DMS 273 treated with DMSO at 0.1 percent for 48 hours (cell line): ENCODE measurements around the gene GNG8.

Source experiments
- DNase-seq: peaks from one replicate; lab custom pipeline; 2025; lab: John Stamatoyannopoulos, UW

GNG8 gene

GRCh38 chr19:46635920-46636761 is at the start of gene GNG8:
Gene GNG8, minus strand, starts transcription at chr19:46636202. Its CDS starts 1,520 bp downstream, at chr19:46634682.
- DNase-seq: no peak

- no peak for DNase-seq
Measured at GRCh38 chr19:46685189-46685588, 49.2 kb upstream of the GNG8 start.

DNA sequence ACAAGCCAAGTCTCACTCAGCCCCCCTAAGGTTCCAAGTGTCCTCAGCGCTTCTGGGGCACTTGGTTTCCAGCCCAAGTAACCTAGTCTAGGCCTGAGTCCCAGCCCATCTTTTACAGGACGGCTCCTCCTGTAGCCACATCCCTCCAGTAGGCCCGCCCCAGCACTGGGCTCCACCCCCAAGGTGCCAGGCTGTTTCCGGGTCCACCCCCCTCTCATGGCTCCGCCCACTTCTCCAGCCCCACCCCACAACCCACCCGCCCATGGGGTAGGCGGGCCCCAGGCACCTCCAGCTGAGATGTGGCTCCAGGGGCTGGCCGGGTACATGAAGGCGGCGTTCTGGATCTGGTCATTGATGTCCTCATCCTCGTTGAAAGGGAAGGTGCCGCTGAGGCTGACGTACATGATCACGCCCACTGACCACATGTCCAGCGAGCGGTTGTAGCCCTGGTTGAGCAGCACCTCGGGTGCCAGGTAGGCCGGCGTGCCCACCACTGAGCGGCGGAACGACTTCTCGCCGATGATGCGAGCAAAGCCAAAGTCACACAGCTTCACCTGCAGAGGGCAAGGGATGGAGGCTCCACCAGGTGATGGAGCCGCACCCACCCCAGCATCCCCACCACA is 42.2 kb upstream of the GNG8 start:
- no peak for DNase-seq

DNA sequence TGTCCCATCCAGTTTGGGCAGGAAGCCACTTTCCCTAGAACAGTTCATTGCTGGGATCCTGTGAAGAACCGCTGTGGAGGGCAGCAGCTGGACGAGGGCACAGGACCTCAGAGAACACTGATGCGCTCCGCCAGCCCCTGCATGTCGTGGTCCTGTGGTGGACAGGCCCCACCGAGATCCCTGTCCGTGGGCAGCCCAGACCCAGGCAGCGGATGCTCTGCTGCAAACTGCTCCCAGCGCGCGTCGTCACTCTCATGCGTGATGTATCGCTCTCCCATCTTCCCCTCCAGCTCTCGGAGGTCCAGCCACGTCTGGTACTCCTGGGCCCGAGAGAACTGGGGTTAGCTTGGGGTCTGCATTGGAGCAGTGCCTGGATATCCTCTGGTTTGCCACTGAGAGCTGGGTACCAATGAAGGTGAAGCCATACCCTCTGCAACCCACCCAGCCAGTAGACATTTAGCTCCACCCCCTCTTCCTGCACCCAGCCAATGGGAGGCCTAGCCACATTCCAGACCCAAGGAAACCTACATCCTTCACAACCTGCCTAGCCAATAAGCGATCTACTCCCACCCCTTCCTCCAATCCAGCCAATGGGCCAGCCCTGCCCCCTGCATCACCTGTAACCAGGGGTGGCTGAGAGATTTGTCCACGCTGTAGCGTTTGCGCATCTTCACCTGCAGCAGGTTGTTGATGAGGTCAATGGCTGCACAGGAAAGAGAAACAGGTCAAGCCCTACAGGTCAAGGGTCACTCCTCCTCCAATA is 38.6 kb upstream of the GNG8 start:
- DNase-seq: peak; percentile 48

GRCh38 chr19:46670813-46671212 is 34.8 kb upstream of the GNG8 start:
- no peak for DNase-seq

DNA sequence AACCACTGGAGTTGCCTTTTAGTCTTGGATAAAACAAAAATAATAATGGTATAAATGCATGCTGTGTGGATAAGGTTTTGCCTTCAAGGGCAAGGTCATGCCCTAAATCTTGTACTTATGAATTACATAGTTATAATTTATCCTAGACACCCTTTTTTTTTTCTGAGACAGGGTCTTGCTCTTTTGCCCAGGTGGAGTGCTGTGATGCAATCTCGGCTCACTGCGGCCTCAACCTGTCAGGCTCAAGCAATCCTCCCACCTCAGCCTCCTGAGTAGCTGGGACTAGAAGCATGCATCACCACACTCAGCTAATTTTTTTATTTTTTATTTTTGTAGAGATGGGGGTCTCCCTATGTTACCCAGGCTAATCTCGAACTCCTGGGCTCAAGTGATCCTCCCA is 32.7 kb upstream of the GNG8 start:
- DNase-seq: no peak

- no peak for DNase-seq
Measured at GRCh38 chr19:46665072-46665471, 29.1 kb upstream of the GNG8 start.

DNA sequence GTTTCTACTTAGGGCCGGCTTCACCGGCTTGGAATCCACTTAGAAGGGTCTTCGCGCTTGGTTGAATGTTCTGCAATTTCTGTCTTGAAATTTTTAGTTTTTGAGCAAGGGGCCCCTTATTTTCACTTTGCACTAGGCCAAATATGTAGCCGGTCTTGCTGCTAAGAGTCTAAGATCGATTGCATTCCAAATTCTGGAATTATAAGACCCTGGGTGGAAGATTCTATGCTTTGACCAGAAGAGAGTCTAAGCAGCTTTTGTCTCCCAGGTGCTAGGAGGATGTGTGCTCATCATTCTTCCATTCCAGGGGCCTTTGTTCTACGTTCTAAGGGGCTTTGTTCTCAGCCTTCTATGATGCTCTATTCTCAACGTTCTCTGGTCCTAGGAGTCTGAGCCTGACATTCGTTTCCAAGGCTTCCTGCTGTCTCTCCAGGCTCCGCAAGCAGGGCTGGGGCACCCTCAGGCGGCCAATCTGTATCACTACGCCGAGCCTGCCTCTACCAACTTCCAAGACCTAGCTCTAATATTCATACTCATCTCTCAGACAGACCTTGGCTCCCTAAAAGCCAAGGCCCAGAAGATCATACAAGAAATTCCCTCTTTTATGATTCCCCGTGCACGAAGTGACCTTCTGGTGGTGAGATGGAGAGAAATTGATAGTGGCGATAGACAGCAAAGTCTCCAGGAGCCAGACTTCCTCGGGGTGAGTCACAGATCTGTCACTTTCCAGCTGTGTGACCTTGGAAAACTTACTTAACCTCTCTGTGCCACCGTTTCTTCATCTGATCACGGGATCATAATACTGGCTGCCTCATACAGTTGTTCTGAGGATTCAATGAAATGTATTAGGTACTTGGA is 26.0 kb upstream of the GNG8 start:
- peak; percentile 75 for DNase-seq

DNA sequence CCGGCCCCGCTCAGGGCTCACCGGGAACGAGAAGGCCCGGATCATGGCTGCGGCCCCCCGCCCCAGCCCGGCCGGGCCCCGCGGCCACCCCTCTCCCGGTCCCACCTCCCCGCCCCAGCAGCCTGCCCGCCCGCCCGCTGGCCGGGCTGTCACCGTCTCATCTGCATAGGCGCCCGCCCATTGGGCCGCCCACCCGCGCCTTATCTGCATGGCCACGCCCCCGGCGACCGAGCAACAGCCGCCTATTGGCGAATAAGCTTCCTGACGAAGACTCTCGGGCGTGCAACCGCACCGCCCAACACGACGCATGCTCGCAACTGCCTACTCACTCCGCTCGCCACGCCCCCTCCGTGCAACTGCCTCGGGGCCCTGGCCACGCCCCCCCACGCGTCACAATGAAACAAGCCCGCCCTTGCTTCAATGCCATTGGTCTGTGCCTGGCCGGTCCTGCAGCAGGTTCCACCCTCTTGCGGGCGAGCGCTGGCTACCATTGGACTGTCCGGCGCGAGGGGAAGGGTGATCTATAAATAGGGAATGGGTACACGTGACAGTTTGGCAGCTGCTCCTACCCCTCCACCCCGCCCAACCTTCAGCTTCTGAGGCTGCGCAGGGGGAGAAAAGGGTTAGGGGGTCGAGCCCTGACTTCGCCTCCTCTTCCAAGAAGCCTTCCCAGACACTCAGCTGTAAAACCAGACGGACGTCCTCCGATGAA is 25.2 kb upstream of the GNG8 start, which contains the start of gene DACT3:
TSS of gene DACT3 (minus strand) at position 163 of the 712 bp plus-strand sequence. CDS start at position 45, 118 bp downstream.
- peak; percentile 99 for DNase-seq

DNA sequence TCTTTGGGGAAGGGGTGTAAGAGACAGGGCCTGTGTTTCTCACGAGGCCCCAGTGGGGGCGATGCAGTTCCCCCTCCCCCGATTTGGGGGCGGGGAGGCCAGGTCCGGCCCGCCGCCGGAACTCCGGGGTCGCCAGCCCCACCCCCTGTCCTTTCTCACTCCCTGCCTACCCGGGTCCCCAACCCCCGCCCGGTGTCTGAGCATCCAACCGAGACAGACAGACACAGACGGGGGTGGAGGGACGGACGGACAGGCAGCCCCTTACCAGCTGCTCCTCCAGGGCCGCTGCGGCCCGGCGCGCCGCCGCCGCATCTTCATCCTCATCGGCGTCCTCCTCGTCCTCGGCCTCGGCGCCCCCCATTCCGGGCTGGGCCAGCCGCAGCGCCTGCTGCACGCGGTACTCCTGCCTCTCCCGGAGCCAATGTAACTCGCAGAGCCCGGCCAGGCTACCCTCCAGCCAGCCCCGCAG is 24.6 kb upstream of the GNG8 start:
- DNase-seq: no peak

GRCh38 chr19:46660008-46660517 is 24.1 kb upstream of the GNG8 start:
- no peak for DNase-seq

DNA sequence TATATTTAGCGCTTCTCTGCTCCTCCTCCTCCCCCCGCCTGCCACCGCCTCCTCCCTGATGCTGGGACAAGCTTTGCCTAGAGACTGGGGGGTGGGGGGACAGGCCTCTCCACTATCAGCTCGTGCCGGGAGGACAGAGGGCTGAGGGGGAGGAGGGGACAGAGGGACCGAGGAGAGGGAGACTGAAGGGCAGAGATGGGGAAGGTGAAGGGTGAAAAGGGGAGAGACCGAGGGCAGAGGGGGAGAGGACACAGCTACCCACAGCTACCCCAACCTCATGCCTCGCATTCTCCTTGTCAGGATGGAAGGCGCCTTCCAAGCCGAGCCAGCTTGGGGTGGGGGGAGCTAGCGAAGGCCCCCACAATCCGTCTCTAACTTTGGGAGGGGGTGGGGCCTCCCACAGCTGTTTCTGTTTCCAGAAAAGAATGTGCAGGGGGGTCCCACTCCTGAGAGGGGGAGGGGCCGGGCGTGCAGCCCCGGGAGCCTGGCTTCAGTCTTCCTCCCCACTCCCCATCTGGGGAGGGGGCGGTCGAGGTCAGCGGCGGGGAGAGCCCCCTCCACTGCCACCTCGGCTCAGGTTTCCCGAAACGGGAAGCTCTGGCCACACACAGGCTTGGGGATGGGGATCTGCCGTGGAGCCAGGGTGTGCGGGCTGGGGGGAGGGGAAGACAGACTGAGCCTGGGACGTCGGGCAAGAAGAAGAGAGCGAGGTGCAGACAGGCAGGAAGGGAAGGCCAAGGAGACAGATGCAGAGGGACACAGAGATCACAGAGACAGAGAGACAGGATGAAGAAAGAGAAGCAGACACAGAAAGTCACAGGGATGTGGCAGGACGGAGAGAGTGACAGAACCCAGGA is 23.4 kb upstream of the GNG8 start:
- DNase-seq: no peak

DNA sequence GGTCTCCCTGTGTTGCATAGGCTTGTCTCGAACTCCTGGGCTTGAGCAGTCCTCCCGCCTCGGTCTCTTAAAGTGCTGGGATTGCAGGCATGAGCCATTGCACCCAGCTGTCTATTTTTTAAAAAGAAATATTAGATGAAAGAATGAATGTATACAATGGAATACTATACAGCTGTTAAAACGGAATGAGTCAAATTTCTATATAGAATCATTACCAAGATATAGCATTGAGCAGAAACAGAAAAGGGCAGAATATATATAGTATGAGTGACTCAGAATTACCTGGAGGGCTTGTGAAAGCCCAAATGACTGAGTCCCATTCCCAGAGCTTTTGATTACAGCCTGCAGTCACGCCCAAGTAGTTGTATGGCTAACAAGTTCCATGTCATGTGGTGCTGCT is 20.5 kb upstream of the GNG8 start:
- no peak for DNase-seq

GRCh38 chr19:46654621-46655152 is 18.7 kb upstream of the GNG8 start:
- DNase-seq: no peak

DNA sequence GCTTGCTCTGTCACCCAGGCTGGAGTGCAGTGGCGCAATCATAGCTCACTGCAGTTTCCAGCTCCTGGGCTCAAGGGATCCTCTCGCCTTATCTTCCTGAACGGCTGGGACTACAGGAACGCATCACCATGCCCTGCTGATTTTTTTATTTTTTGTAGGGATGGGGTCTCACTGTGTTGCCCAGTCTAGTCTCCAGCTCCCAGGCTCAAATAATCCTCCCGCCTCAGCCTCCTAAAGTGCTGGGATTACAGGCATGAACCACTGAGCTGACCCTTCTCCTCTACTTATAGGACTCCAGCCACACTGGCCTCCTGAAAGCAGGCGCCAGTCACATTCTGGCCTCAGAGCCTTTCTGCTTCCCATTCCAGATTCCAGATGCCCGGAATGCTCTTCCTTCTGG is 14.4 kb upstream of the GNG8 start:
- DNase-seq: no peak

- no peak for DNase-seq
Measured at GRCh38 chr19:46648961-46649960, 13.3 kb upstream of the GNG8 start.

- DNase-seq: no peak
Measured at GRCh38 chr19:46648060-46648960, 12.3 kb upstream of the GNG8 start.
